SK-N-MC (cell line): ENCODE results near the gene SOX5.

ENCODE experiments used
- DNase-seq: peaks from one replicate; pipeline ENCODE4 v3.0.0-alpha.2; 2011; ENCODE audit warnings: low read depth, low spot score
- H3K27ac ChIP-seq: fragments of 200-600 bp; sonication (generic); 2 replicates; pipeline ENCODE4 v1.5.1; 2016; ENCODE audit warnings: mixed run types
- H3K36me3 ChIP-seq: fragments of 200-600 bp; sonication (generic); 2 replicates; pipeline ENCODE4 v1.6.1; 2017; ENCODE audit warnings: antibody characterized with exemption, low read length, mixed read lengths; ENCODE audit not compliant: insufficient read depth
- H3K4me3 ChIP-seq: fragments of 200-600 bp; sonication (generic); 2 replicates; pipeline ENCODE4 v1.5.1; 2016
- H3K9ac ChIP-seq: fragments of 200-600 bp; sonication (generic); 2 replicates; pipeline ENCODE4 v1.8.0; 2017; ENCODE audit warnings: mixed run types, mixed read lengths; ENCODE audit not compliant: insufficient read length
- H3K9me3 ChIP-seq: fragments of 200-600 bp; sonication (generic); 2 replicates; pipeline ENCODE4 v1.6.1; 2017; ENCODE audit warnings: low read depth, mild to moderate bottlenecking, antibody characterized with exemption, low read length, moderate library complexity, mixed read lengths
- EZH2 ChIP-seq: fragments of 200-600 bp; sonication (generic); IDR thresholded peaks from one replicate; pipeline ENCODE4 v1.6.1; 2017; ENCODE audit warnings: antibody characterized with exemption
- FOXP2 ChIP-seq: optimal IDR thresholded peaks from 2 replicates; pipeline ENCODE3; 2011; ENCODE audit warnings: mild to moderate bottlenecking, moderate library complexity; ENCODE audit not compliant: insufficient read depth; ENCODE audit errors: extremely low read length, control extremely low read depth
- POLR2AphosphoS5 ChIP-seq: IDR thresholded peaks from 2 replicates; pipeline ENCODE4 v1.6.1; 2012; ENCODE audit warnings: mild to moderate bottlenecking, low read depth, low read length, borderline replicate concordance

Gene SOX5

GRCh38 chr12:23950210-23950774 lies 822 bp upstream of the SOX5 start:
- H3K27ac ChIP-seq, result no peak overlapping the region
- no peak overlapping the region for H3K9ac ChIP-seq
- no peaks in the 10 kb centered on the region for H3K9me3 ChIP-seq
- H3K36me3 ChIP-seq, result no peaks in the 10 kb centered on the region
- DNase-seq, result no peak
- no peak overlapping the region for H3K4me3 ChIP-seq
- TF ChIP-seq EZH2, result no peak
- no peak for TF ChIP-seq POLR2AphosphoS5
- TF ChIP-seq FOXP2, result no peak

GRCh38 chr12:23948291-23948690 lies 1.2 kb downstream of the SOX5 start:
- no peak overlapping the region for H3K9ac ChIP-seq
- no peaks in the 10 kb centered on the region for H3K9me3 ChIP-seq
- H3K4me3 ChIP-seq, result no peak overlapping the region
- H3K27ac ChIP-seq, result no peak overlapping the region
- TF ChIP-seq POLR2AphosphoS5 (no peak), FOXP2 (no peak), EZH2 (no peak)
- no peaks in the 10 kb centered on the region for H3K36me3 ChIP-seq
- no peak for DNase-seq

DNA sequence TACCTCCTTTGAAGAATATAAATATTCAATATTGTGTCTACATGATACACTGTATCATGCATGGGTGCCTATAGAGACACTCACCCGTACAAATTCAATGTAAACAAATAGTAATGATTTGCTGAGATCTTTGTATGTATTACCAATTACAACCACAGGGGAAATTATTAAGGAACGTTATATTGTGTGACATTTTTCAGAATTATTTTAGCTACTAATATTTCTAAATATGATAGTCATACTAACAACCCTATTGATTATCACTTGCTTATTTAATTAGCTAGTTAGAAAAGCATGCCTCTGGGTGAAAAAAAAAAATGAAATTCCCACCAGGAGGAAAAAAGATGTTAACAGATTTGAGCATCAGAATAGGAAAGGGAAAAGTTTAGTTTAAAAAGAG lies 2.1 kb downstream of the SOX5 start:
- Histone ChIP-seq H3K4me3 (no peak overlapping the region), H3K9ac (no peak overlapping the region), H3K9me3 (no peaks in the 10 kb centered on the region), H3K27ac (no peak overlapping the region), H3K36me3 (no peaks in the 10 kb centered on the region)
- no peak for DNase-seq
- no peak for TF ChIP-seq POLR2AphosphoS5
- TF ChIP-seq FOXP2, result no peak
- TF ChIP-seq EZH2, result no peak

- no peak overlapping the region for H3K9ac ChIP-seq
- no peak for DNase-seq
- no peak for TF ChIP-seq FOXP2
- no peak for TF ChIP-seq EZH2
- no peak for TF ChIP-seq POLR2AphosphoS5
- H3K9me3 ChIP-seq, result no peaks in the 10 kb centered on the region
- H3K4me3 ChIP-seq, result no peak overlapping the region
- H3K27ac ChIP-seq, result no peak overlapping the region
- H3K36me3 ChIP-seq, result no peaks in the 10 kb centered on the region
Observed at GRCh38 chr12:23945249-23945648, 4.2 kb downstream of the SOX5 start.

DNA sequence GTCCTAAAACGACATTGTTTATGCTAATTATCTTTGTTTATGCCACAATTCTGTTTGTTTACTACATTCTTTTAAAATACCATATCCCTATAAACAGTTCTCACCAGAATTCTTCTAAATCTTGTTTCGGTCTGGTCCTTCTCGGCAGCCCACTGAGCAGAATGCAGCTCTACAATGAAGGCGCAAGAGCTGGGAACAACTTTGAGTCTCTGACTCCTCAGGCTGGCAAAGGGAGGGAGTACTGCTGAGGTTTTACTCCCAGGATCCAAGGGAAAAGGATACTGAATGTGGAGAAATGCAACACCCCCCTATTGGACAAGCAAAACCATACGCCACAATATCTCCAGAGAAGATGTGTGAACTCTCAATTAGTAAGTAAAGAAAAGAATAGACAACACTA lies 5.4 kb downstream of the SOX5 start:
- Histone ChIP-seq H3K4me3 (no peak overlapping the region), H3K9ac (no peak overlapping the region), H3K9me3 (no peaks in the 10 kb centered on the region), H3K27ac (no peak overlapping the region), H3K36me3 (no peaks in the 10 kb centered on the region)
- TF ChIP-seq FOXP2, result no peak
- no peak for TF ChIP-seq EZH2
- TF ChIP-seq POLR2AphosphoS5, result no peak
- DNase-seq, result no peak

- H3K4me3 ChIP-seq, result no peak overlapping the region
- H3K36me3 ChIP-seq, result no peaks in the 10 kb centered on the region
- no peak overlapping the region for H3K9ac ChIP-seq
- TF ChIP-seq POLR2AphosphoS5 (no peak), FOXP2 (no peak), EZH2 (no peak)
- H3K9me3 ChIP-seq, result no peaks in the 10 kb centered on the region
- DNase-seq, result no peak
- H3K27ac ChIP-seq, result no peak overlapping the region
Observed at GRCh38 chr12:23942841-23943240, 6.6 kb downstream of the SOX5 start.

GRCh38 chr12:23941780-23942179 lies 7.7 kb downstream of the SOX5 start:
- H3K27ac ChIP-seq, result no peak overlapping the region
- TF ChIP-seq POLR2AphosphoS5, result no peak
- no peak for TF ChIP-seq FOXP2
- TF ChIP-seq EZH2, result no peak
- H3K4me3 ChIP-seq, result no peak overlapping the region
- H3K36me3 ChIP-seq, result no peaks in the 10 kb centered on the region
- DNase-seq, result no peak
- no peaks in the 10 kb centered on the region for H3K9me3 ChIP-seq
- no peak overlapping the region for H3K9ac ChIP-seq

- Histone ChIP-seq H3K9me3 (no peaks in the 10 kb centered on the region), H3K36me3 (no peaks in the 10 kb centered on the region), H3K9ac (no peak overlapping the region), H3K27ac (no peak overlapping the region), H3K4me3 (no peak overlapping the region)
- DNase-seq, result no peak
- TF ChIP-seq POLR2AphosphoS5 (no peak), EZH2 (no peak), FOXP2 (no peak)
Observed at GRCh38 chr12:23938422-23938821, 11.0 kb downstream of the SOX5 start.

- no peak for DNase-seq
- H3K27ac ChIP-seq, result no peak overlapping the region
- TF ChIP-seq POLR2AphosphoS5, result no peak
- TF ChIP-seq EZH2, result no peak
- no peak for TF ChIP-seq FOXP2
- no peak overlapping the region for H3K9ac ChIP-seq
- H3K4me3 ChIP-seq, result no peak overlapping the region
- no peaks in the 10 kb centered on the region for H3K36me3 ChIP-seq
- no peaks in the 10 kb centered on the region for H3K9me3 ChIP-seq
Observed at GRCh38 chr12:23931176-23931575, 18.3 kb downstream of the SOX5 start.

- TF ChIP-seq POLR2AphosphoS5, result no peak
- no peak for TF ChIP-seq FOXP2
- no peak for TF ChIP-seq EZH2
- DNase-seq, result no peak
- Histone ChIP-seq H3K9me3 (no peaks in the 10 kb centered on the region), H3K36me3 (no peaks in the 10 kb centered on the region), H3K9ac (no peak overlapping the region), H3K4me3 (no peak overlapping the region), H3K27ac (no peak overlapping the region)
Observed at GRCh38 chr12:23930599-23930998, 18.9 kb downstream of the SOX5 start.
